ENCODE measurements around the gene ANKMY2.

The ANKMY2 gene

DNA sequence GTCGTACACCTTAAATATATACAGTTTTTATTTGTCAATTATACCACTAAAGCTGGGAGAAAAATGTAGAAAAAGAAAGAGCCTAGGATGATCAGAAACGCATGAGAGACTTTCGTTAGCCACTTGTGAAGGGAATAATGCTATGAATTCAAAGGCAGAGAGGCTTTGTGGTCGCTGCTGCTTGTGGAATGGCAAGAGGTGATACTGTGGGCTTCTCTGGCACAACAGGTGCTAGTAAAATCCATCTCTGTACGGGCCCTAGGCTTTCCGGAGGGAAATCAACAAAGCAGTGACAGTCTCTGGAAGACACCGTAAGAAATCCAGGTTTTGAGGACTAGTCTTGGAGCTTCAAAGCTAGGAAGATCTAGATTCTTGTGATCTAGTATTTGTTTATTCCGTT, 66.3 kb downstream of the ANKMY2 start:
- no peak for DNase-seq (ENCODE audit: low read depth in 2 of 2)

DNA sequence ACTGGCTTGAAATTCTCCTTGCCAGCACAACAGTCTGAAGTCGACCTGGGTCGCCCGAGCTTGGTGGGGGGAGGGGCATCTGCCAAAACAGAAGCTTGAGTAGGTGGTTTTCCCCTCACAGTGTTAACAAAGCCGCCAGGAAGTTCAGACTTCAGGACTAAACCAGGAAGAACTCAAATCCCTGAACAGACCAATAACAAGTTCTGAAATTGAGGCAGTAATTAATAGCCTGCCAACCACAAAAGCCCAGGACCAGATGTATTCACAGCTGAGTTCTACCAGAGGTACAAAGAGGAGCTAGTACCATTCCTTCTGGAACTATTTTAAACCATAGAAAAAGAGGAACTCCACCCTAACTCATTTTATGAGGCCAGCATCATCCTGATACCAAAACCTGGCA, 73.6 kb downstream of the ANKMY2 start:
- no peak for DNase-seq (ENCODE audit: low read depth in 2 of 2)

DNA sequence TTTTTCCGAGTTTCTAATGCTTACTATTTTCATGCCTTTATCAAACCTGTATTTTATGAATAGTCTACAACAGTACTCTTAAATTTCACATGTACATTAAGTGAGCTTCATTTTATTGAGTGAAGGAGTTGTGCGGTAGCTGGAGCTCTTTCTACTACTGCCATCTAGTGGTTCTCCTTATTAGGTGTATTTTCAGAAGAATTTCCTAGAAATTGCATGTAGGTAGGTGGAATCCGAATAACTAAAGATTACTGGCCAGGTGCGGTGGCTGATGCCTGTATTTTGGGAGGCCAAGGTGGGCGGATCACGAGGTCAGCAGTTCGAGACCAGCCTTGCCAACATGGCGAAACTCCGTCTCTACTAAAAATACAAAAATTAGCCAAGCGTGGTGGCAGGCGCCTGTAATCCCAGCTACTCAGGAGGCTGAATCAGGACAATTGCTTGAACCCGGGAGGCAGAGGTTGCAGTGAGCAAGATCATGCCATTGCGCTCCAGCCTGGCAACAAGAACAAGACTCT, 80.6 kb downstream of the ANKMY2 start:
- peak; percentile 18 to 22 for DNase-seq (ENCODE audit: low read depth in 2 of 2)

DNA sequence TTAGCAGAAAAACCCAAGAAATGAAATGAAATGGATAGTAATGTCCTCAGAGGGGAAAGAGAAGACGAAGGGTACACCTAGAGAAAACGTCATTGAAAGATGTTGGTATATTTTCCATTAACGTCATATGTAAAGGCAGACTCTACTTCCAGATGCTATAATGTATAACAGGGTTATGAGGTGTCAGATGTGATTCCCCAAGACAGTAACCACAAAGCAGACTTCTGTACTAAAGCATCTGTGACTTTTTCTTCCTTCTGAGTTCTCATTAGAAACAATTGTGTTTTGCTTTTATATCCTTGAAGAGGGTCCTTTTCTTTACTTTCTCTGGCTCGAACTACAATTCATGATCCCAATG, 81.6 kb downstream of the ANKMY2 start:
- DNase-seq (ENCODE audit: low read depth in 2 of 2), result no peak

DNA sequence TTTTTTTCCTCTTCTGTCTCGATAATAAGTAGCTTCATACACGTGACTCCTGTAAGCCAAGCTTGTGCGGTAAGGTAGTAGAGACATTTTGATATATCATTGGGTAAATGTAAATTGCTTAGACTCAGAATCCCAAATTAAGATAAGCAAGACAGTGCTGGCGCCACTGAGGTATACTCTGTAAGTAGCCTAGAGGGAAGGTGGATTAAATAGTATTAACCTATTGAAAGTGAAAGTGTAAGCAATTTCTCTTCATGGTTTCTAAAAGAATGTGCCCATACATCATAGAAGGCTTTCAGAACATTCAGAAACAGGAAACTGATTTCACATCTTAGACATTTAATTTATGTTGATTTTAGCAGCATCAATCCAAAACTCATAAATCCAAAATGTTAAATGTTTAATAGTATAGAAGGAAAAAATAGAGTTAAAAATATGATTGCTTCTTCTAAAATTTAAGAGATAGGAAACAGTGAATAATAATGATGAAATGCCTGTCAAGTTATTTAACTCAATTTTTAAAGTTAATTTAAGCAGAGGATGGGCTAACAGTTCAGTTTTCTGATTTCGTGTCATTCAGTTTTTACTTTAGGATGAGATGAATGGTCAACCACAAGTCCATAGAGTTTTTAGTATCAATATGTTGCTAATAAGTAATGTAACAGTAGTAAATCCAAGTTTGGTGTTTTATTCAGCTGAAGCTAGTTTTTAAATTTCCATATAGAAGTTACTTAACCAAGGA, 82.1 kb downstream of the ANKMY2 start:
- no peak for DNase-seq (ENCODE audit: low read depth in 2 of 2)

DNA sequence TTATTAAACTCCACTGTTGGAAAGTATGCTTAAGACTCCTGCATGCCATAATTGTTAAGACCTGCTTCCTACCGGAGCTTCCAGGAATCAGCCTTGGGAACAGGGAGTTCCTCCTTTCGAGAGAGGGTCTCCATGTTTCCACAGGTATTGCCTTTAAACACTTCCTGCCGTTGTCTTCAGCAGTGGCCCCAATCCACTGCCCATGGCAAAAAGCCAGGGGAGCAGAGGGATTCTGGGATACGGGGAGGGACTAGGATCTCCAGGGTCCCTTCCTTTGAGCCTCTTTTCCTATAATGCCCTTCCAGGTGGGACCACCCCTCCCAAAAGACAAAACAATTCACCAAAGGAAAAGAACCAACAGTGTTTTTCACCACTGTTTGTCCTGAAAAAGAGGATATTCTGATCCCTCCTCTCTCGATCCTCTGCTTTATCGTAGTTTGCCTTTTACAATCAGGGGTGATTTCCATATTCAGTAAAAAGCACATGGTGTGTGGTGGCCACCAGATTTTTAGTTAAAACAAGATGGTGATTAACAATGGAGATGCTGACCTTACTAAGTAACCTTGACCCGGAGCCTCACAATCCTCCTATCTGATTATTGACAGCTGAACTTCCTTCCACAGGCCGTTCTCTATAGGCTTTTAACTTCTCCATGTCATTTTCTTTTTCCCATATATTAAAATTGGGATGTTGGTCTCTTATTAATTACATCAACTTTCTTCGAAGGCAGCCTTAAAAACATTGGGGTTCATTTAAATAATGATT, 82.9 kb downstream of the ANKMY2 start:
- DNase-seq (ENCODE audit: low read depth in 2 of 2), result no peak

DNA sequence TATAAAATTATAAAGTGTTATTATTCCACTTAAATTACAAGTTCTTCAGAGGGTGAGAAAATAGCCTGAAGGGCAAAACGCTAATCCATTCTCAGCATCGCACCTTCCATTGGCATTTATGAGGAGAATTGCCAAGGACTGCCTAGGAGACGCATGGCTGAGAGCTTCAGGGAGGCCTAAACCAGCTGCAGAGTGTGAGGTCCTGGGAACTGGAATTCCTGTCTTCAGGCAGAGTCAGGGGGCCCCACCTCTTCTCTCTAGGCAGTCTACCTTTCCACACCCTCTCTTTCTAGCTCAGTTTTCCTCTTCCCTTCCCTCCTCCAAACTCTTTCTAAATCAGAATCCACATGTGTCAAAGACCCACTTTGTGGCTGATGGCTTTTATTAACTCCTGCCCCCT, 83.6 kb downstream of the ANKMY2 start:
- no peak for DNase-seq (ENCODE audit: low read depth in 2 of 2)

DNA sequence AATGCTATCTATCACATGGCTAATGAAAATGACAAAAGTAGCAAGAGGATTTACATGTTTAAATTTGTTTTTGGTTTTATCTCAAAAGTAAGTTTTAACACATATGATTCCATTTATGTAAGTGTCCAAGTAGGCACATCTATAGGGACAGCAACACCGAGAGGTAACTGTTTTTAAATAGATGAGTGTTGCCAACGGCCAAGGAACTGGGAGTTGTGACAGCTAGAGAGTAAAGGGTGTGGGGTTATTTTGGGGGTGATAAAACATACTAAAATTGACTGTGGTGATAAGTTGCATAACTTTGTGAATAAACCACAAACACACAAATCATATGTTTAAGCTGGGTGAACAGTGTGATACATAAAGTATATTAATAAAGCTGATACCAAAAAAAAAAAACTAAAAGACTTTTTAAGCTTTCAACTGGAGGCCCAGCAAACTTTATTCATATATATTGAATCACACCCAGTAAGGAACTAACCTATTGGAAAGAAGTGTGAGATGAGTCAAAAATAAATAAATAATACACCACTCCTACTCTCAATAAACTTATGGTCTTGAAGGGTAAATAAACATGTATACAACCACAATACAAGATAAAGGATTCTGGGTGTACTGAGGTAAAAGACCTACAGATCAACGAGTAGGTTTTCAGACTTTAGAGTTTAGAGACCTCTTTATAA, 85.9 kb downstream of the ANKMY2 start:
- no peak for DNase-seq (ENCODE audit: low read depth in 2 of 2)

DNA sequence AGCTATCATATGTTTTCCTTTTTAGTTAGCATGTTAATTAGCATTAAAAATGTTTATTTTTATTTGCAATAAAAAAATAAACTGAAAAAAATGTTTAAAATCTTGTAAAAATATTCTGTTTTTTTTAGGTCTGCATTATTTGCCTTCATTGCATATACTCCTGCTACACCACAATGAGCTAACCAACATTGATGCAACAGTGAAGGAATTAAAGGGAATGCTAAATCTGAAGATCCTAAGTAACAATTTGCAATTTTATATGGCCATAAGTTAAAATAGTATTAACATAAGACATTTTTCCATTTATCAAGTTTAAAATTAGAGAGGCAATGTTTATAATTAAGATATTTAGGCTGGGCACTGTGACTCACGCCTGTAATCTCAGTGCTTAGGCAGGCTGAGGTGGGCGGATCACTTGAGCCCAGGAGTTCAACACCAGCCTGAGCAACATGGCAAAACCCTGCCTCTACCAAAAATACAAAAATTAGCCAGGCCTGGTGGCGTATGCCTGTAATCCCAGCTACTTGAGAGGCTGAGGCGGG, 86.7 kb downstream of the ANKMY2 start:
- no peak for DNase-seq (ENCODE audit: low read depth in 2 of 2)

DNA sequence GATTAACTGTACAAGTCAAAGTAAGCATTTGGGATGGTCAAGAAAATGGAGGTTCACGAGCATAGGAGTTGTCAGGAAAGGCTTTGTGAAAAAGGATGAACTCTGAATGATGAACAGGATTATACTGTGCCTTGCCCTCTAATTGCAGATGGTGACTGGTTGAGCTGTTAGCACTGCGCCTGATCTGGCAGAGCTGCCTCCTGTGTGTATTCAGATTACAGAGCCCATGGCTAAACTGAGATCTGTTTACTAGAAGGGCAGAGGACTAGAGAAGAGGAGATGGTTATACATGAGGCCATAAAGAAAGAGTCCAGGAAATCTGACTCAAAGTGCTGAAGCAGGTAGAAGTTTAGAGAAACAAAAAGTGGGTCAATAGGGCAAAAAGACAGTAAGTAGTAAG, 89.2 kb downstream of the ANKMY2 start:
- no peak for DNase-seq (ENCODE audit: low read depth in 2 of 2)

DNA sequence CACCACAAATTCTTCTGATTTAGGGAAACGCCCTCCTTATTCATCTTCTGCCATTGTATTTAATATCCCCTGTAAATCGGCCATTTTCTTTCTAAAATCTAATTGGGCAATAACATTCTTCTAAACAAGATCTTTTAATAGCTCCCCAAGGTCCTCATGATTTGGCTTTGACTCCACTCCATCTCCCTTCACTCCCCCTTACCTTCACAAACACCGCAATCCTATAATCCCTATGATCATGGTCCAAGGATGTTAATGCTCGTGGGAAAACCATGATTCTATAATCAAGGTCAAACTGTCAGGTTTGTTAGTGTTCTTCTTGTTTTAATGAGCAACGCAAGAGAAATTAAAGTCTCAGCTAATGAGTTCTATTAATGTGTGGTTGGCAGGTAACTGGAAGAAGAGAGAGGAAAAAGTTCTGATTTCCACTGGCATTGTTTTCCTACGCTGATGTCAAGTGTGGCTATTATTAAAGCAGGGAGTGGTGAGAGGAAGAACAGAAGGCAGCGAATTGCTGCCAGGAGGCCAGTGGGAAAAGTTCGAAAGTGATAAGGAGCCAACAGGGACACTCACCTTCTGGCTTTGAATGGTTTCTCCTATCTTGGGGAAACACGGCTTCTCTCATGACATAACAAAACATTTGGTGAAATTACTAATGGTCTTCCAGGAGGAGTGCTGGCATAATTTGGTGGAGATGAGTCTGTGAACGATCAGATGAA, 90.9 kb downstream of the ANKMY2 start:
- no peak for DNase-seq (ENCODE audit: low read depth in 2 of 2)

DNA sequence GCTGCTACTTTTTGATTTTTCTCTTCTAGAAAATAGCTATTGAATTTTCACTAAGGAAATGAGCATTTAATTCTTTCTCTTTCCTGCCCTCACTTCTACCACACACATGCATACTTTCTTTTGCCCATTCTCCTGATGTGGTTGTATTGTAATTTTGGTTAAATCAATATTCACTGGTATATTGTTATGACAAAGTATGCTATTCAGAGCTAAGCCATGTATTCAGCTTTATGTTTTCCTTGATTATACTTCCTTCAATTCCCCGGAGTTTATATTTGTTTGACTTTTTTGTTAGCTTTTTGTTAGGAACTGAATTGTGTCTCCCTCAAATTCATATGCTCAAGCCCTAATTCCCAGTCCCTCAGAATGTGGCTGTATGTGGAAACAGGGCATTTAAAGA, 94.9 kb downstream of the ANKMY2 start:
- DNase-seq (ENCODE audit: low read depth in 2 of 2), result no peak

Measured in fibroblast of skin of left quadriceps (primary cell).